Activated T-helper 2 cell treated with anti-CD3 and anti-CD28 coated beads, Interferon-gamma antibody, Interleukin-2, Interleukin-4, amounts not matched to agents 10 μg/mL and 5 μg/mL and 100 μg/mL, durations not matched to agents 14 hours and 24 hours and 36 hours (primary cell): ENCODE measurements around the gene DPEP1. TPM values are rescaled to one million over a fixed set of nuclear protein-coding genes. Genes with fewer than 3 reads are reported as not detected.

Experiments used
- DNase-seq: peaks from one replicate; pipeline ENCODE4 v3.0.0; 2021; ENCODE audit warnings: low spot score
- H3K27ac Mint-ChIP-seq: one replicate; pipeline ENCODE4 v1.8.0; 2021; ENCODE audit warnings: mixed read lengths
- H3K27me3 Mint-ChIP-seq: one replicate; pipeline ENCODE4 v1.8.0; 2021; ENCODE audit warnings: low read depth, mixed read lengths
- H3K36me3 Mint-ChIP-seq: one replicate; pipeline ENCODE4 v1.8.0; 2021; ENCODE audit warnings: low read depth, mixed read lengths
- H3K4me1 Mint-ChIP-seq: one replicate; pipeline ENCODE4 v1.8.0; 2021; ENCODE audit warnings: low read depth, mixed read lengths
- H3K4me3 Mint-ChIP-seq: one replicate; pipeline ENCODE4 v1.8.0; 2021; ENCODE audit warnings: low read depth, mild to moderate bottlenecking, moderate library complexity, mixed read lengths
- H3K9me3 Mint-ChIP-seq: one replicate; pipeline ENCODE4 v1.8.0; 2021; ENCODE audit warnings: mixed read lengths
- intact Hi-C: fragments of 100-400 bp; cut with micrococcal nuclease; formaldehyde crosslinking; loops from one replicate; pipeline ENCODE4 v1.15.1; 2023
- total RNA-seq: library from RNA; stranded (reverse); gene quantifications from 2 replicates; pipeline ENCODE4 v1.2.3, GENCODE V29; 2022

DPEP1 gene
- total RNA-seq, 1 donor from 2014 or later, result not detected

GRCh38 chr16:89685916-89686315 is 72.5 kb downstream of the DPEP1 start:
- Mint-ChIP-seq H3K27me3 (no peaks in the 10 kb centered on the region), H3K36me3 (peaks cover 33% of the 10 kb centered on the region), H3K4me1 (peaks cover 8% of the 10 kb centered on the region), H3K9me3 (peaks cover 4% of the 10 kb centered on the region), H3K4me3 (peak overlapping the region; percentile 47), H3K27ac (no peak overlapping the region)
- DNase-seq, result no peak
- intact Hi-C loops, result loop anchor here (2.0 kb wide), 1 partner anchor 15 kb away; the partner anchor contains the start of gene SPATA2L

DNA sequence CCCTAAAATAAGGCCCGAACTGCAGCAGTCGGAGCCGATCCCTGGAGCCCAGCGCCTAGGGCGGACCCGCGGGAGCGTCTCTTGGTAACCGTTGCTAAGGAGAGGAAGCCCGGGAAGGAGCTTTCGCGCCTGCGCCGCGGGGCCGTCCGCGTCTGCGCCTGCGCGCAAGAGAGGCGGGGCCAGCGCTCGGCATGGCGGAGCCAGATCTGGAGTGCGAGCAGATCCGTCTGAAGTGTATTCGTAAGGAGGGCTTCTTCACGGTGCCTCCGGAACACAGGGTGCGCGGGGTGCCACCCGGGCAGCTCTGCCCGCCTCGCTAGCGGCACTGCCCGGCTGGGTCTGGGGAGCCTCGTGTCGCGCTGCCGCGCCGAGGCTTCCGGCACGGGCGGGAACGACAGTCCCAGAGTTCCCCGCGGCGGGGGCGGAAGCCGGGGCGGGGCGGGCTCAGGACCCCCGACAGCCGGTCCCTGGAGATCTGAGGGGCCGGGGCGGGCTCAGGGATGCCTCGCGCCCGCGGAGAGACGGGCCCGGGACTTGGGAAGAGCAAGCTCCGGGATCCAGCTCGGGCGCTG is 73.2 kb downstream of the DPEP1 start, which contains the start of gene CDK10:
CDK10 (plus strand) TSS at position 170 of the 572 bp plus-strand sequence; CDS start at position 192, 22 bp downstream.
- Mint-ChIP-seq H3K27ac (peak within 1 kb of the TSS; percentile 84), H3K9me3 (peaks cover 4% of the 10 kb centered on the region), H3K4me1 (peaks cover 8% of the 10 kb centered on the region), H3K27me3 (no peaks in the 10 kb centered on the region), H3K4me3 (peak within 1 kb of the TSS; percentile 96), H3K36me3 (peaks cover 35% of the 10 kb centered on the region)
- DNase-seq, result peak; percentile 90
- intact Hi-C loops, result loop anchor here (2.0 kb wide), 1 partner anchor 14 kb away; the partner anchor contains the start of gene SPATA2L

DNA sequence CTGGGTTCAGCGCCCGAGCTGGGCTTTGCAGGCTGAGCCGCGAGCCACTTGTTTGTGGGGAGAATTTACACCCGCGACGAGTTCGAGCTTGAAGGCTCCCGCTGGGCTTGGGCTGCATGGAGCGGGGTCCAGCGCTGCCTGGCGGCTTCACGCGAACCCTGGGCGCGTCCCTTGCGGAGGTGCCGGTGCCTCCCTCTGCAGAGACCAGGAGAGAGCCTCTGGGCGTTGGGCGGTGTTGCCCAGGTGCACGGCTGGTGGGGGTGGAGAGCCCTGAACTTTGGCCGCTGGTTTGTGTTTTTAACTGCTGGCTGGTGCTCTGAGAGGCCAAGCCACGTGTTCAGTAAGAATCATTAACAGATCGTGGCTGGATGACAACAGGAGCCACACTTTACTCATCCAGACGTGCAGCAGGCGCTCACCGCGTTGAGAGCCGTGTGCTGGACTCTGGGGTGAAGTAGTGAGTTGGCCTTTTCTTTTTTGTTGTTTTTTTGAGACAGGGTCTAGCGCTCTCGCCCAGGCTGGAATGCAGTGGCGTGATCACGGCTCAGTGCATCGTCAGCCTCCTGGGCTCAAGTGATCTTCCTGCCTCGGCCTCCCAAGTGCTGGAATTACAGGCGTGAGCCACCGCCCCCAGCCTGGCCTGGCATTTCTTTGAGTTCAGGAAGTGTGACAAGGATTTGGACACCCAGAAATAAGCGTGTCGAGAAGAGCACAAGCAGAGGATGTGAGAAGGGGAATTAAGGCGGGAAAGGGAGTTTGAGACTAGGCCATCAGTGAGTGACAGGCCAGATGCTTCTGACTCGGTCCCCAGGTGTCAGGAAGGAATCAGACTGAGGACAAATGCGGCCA is 73.9 kb downstream of the DPEP1 start:
- peaks cover 36% of the 10 kb centered on the region for H3K36me3 Mint-ChIP-seq
- peaks cover 4% of the 10 kb centered on the region for H3K9me3 Mint-ChIP-seq
- peaks cover 8% of the 10 kb centered on the region for H3K4me1 Mint-ChIP-seq
- peak overlapping the region; percentile 96 for H3K4me3 Mint-ChIP-seq
- DNase-seq, result no peak
- no peaks in the 10 kb centered on the region for H3K27me3 Mint-ChIP-seq
- intact Hi-C loops, result loop anchor here (2.0 kb wide), 1 partner anchor 13 kb away; the partner anchor contains the start of gene SPATA2L
- peak overlapping the region; percentile 60 for H3K27ac Mint-ChIP-seq

Other genes with a start within 250 kb of the DPEP1 start
- 142 and 144 TPM in 2 replicates for gene ANKRD11, start 123.1 kb upstream of the DPEP1 start, total RNA-seq
- gene SPG7, start 105.2 kb upstream of the DPEP1 start, total RNA-seq, result 115 and 125 TPM in 2 replicates
- 2,404 and 2,406 TPM in 2 replicates for gene RPL13, start 53.0 kb upstream of the DPEP1 start, total RNA-seq
- 19.8 and 25.7 TPM in 2 replicates for gene CPNE7, start 37.9 kb upstream of the DPEP1 start, total RNA-seq
- gene CHMP1A, start 44.1 kb downstream of the DPEP1 start, total RNA-seq, result 80.0 and 89.0 TPM in 2 replicates
- 15.5 and 16.6 TPM in 2 replicates for gene SPATA33, start 44.2 kb downstream of the DPEP1 start, total RNA-seq
- 95.5 and 103 TPM in 2 replicates for gene CDK10, start 73.0 kb downstream of the DPEP1 start, total RNA-seq
- gene SPATA2L, start 88.1 kb downstream of the DPEP1 start, total RNA-seq, result 10.9 and 12.9 TPM in 2 replicates
- gene VPS9D1, start 107.3 kb downstream of the DPEP1 start, total RNA-seq, result 4.6 and 4.8 TPM in 2 replicates
- 34.4 and 35.5 TPM in 2 replicates for gene ZNF276, start 107.9 kb downstream of the DPEP1 start, total RNA-seq
- gene FANCA, start 203.0 kb downstream of the DPEP1 start, total RNA-seq, result 198 and 211 TPM in 2 replicates
- 1.9 and 2.7 TPM in 2 replicates for gene SPIRE2, start 214.8 kb downstream of the DPEP1 start, total RNA-seq